Amniotic epithelial cell (primary cell): ENCODE measurements around the gene ADGRD1.

Experiments
- DNase-seq: peaks from one replicate; pipeline ENCODE4 v3.0.0-alpha.2; 2010; ENCODE audit warnings: low read depth

Gene ADGRD1

DNA sequence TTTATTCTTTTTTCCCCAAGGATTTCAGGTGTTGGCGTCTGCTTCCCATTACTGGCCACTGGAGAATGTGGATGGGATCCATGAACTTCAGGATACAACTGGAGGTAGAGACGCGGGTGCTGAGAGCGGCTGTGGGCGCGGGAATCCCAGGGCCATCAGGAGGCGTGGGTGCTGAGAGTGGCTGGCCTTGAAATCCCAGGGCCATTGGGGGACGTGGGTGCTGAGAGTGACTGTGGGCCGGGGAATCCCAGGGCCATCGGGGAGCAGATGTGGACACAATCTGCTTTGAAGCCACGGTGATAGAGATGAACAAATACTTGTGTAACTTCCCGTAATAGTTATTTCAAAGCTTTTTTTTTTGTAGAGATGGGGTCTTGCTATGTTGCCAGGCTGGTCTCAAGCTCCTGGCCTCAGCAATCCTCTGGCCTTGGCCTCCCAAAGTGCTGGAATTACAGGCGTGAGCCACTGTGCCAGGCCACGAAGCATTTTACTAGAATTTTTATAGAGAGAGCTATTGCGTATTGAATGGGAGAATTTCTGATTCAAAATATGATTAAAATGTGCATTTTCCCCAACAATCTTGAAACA is 12.8 kb downstream of the ADGRD1 start:
- DNase-seq, result no peak

DNA sequence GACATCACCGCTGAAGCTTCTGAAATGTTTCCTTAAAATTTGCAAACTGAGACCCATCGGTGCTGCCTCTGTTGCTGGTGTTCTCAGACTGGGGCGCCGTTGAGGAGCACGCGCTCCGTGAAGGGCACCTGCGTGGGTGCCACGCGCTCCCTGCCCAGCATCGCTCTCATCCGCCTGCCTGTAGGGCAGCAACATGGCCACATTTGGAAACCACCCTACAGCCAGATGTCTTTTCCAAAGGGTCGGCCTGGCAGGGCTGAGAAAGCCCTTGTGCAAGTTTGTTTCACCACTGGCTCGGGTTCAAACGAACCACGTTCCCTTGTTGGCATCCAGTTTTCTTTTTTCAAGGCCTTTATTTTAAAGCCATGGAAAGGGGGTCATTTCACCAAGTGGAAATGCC is 13.9 kb downstream of the ADGRD1 start:
- DNase-seq, result no peak

DNA sequence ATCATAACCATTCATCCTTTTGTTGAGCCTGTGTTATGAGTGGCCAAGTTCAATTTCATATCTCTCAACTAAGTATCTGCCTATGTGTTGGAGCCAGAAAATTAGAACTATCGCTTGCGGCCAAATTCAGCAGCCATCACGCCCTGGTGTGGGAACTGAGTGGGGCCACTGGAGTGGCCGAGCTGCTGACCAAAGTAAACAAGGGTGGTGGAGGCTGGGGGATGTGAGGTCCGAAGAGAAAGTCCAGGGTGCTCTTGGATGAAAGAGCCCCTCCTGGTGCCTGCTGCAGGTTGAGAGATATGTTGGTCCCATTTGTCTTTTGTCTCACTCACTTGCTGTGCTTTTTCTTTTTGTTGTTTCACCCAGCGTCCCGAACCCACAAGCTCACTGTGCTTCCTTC is 14.9 kb downstream of the ADGRD1 start:
- no peak for DNase-seq

GRCh38 chr12:130969223-130969622 is 15.5 kb downstream of the ADGRD1 start:
- no peak for DNase-seq

GRCh38 chr12:130970165-130970907 is 16.6 kb downstream of the ADGRD1 start:
- DNase-seq, result no peak

- DNase-seq, result no peak
Measured at GRCh38 chr12:130970908-130971233, 17.2 kb downstream of the ADGRD1 start.

GRCh38 chr12:130971925-130972585 is 18.3 kb downstream of the ADGRD1 start:
- DNase-seq, result no peak

- DNase-seq, result no peak
Measured at GRCh38 chr12:130972586-130972950, 18.9 kb downstream of the ADGRD1 start.

DNA sequence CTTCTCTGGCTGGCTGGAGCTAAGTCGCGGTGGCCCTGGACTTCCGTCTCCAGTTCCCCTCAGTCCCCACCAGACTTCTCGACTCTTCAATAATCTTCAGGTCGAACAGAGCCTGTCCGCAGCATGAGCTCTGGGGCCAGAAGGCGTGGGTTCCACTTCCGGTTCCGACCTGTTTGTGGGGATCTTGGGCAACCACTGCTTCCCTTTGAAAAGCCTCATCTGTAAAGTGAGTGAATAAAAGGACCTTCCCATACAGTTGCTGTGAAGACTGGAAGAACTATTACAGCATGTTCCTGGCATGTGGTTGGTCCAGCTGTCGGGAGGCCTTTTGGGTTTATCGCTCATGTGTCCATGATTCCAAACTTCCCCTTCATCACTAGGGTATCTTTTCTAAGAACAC is 19.4 kb downstream of the ADGRD1 start:
- DNase-seq, result no peak

- no peak for DNase-seq
Measured at GRCh38 chr12:130973906-130974305, 20.2 kb downstream of the ADGRD1 start.

DNA sequence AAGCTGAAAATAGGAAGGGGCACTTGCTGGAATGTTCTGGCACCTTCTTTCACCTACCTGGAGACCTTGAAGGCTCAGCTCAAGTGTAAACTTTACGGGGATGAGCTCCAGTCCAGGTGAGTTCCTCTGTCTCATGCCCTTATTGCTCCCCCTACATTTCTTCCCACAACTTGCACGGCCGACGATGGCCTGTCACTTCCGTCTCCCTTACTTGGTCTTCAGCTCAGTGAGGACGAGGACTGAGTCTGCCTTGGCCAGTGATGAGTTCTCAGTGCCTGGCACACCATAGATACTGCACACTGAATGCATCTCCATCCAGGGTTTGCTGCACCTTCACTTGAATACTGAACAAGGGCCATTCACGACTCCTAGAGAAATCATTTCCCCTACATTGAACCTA is 21.4 kb downstream of the ADGRD1 start:
- DNase-seq, result no peak

- no peak for DNase-seq
Measured at GRCh38 chr12:130976171-130976720, 22.5 kb downstream of the ADGRD1 start.

- no peak for DNase-seq
Measured at GRCh38 chr12:130977046-130977742, 23.5 kb downstream of the ADGRD1 start.

DNA sequence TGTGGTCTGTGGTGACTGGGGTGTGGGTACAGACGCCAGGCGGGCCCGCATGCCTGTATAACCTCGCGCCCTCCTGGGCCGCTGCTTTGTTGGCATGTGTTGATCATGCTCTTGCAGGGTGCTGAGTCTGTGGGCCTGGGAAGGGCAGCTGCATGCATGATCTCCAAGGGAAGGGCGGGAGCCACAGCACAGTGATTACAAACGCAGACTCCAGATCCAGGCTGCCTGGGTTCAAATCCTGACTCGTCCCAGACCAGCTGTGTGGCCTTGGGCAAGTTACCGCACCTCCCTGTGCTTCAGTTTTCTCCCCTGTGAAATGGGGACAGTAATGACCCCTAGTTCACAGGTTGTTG is 24.0 kb downstream of the ADGRD1 start:
- DNase-seq, result no peak

GRCh38 chr12:130978785-130979184 is 25.1 kb downstream of the ADGRD1 start:
- no peak for DNase-seq

GRCh38 chr12:130981074-130981742 is 27.5 kb downstream of the ADGRD1 start:
- no peak for DNase-seq

- no peak for DNase-seq
Measured at GRCh38 chr12:130981911-130982310, 28.2 kb downstream of the ADGRD1 start.

DNA sequence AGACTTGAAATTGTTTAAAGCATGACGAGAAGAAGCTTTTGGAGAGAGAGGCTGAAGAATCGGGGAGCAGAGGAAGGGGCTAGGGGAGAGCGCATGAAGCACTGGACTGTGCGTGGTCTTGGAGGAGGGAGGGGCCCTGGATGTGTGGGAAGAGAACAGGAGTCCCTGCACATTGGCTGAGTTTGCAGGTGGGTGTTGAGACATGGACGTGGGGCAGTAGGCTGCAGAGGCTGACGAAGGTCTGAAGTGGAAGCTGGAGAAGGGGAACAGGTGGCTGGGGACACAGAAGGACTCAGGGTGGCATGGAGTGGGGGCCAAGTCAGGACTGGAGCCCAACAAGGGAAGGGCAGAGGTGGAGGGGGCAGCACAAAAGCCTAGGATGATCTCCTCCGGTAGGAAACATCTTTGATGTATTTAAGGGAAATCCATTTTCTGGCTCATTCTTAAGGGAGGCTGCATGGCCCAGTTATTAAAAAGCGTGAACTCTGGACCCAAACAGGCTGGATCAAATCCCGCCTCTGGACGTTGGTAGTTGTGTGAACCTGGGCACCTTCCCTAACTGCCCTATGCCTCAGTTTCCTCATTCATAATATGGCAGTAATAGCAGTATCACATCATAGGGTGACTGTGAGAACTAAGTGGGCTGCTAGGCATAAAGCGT is 29.0 kb downstream of the ADGRD1 start:
- DNase-seq, result no peak

DNA sequence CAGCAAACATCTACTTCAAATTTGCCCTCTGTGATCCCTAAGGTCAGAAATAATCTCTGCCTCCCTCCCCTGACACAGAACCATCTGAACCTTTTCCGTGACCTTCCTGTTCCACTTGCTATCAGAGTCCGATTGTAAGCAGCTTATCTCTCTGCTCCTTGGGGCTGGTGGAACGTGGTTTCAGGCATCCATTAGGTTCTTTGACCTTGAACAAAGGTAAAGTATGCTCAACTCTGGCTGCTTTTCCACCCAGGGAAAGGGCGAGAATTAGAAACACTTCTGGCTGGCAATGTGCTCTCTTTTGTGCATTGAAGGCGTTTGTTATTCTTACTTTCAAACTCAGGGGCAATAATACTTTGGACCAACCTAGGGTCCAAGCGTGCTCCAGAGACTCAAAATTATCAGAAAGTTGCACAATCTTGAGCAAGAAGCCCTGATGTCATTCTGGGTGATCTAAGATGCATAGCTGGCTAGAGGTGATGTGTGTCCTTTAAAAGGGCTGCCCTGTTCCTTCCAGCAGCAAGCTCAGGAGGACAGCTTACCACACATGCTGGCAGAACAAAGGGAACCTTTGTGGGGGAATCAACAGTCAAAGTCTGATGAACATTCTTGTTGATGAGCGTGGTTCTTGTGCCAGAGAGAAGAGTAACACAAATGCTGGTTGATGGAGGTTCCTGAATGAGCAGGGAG is 29.8 kb downstream of the ADGRD1 start:
- no peak for DNase-seq

GRCh38 chr12:130984183-130985058 is 30.7 kb downstream of the ADGRD1 start:
- DNase-seq, result no peak
